Neural cell (in vitro differentiated cells): ENCODE data around the gene FCMR. TPM values are rescaled to one million over a fixed set of nuclear protein-coding genes. Genes with fewer than 3 reads are reported as not detected.

Experiments
- H2AFZ ChIP-seq: fragments of 200-600, 300-800 bp; sonication (generic), shearing (Covaris generic); 2 replicates; pipeline ENCODE4 v1.6.0; 2014; ENCODE audit warnings: low read depth, mild to moderate bottlenecking, antibody characterized with exemption, low read length, moderate library complexity
- H3F3A ChIP-seq: fragments of 200-600 bp; shearing (Covaris generic); 2 replicates; pipeline ENCODE4 v1.6.1; 2016; ENCODE audit warnings: mild to moderate bottlenecking, moderate library complexity, mixed read lengths, antibody characterized with exemption, low read length; ENCODE audit not compliant: insufficient read depth, poor library complexity, severe bottlenecking
- H3K27ac ChIP-seq: fragments of 200-600, 300-800 bp; sonication (generic), shearing (Covaris generic); 2 replicates; pipeline ENCODE4 v1.5.1; 2014; ENCODE audit warnings: mild to moderate bottlenecking, low read length, moderate library complexity
- H3K27me3 ChIP-seq: fragments of 300-800, 200-600 bp; sonication (generic), shearing (Covaris generic); 2 replicates; pipeline ENCODE4 v1.6.0; 2014; ENCODE audit warnings: mild to moderate bottlenecking, low read depth, low read length, moderate library complexity; ENCODE audit not compliant: insufficient read depth
- H3K36me3 ChIP-seq: fragments of 300-800, 200-600 bp; sonication (generic), shearing (Covaris generic); 2 replicates; pipeline ENCODE4 v1.5.1; 2014; ENCODE audit warnings: mild to moderate bottlenecking, antibody characterized with exemption, low read length, moderate library complexity; ENCODE audit not compliant: insufficient read depth
- H3K4me2 ChIP-seq: fragments of 300-800, 200-600 bp; sonication (generic), shearing (Covaris generic); 2 replicates; pipeline ENCODE4 v1.6.0; 2014; ENCODE audit warnings: mild to moderate bottlenecking, low read length
- H3K4me3 ChIP-seq: fragments of 300-800, 200-600 bp; sonication (generic), shearing (Covaris generic); 2 replicates; pipeline ENCODE4 v1.5.1; 2014; ENCODE audit warnings: mild to moderate bottlenecking, low read length, moderate library complexity
- H3K79me2 ChIP-seq: fragments of 200-600 bp; shearing (Covaris generic); replicated peaks from 2 replicates; pipeline ENCODE4 v1.6.0; 2014; ENCODE audit warnings: mild to moderate bottlenecking, low read length, moderate library complexity; ENCODE audit not compliant: insufficient read depth
- H3K9ac ChIP-seq: fragments of 300-800, 200-600 bp; sonication (generic), shearing (Covaris generic); 2 replicates; pipeline ENCODE4 v1.6.1; 2016; ENCODE audit warnings: mild to moderate bottlenecking, low read length, mixed read lengths
- H3K9me2 ChIP-seq: fragments of 200-600 bp; shearing (Covaris generic); 2 replicates; pipeline ENCODE4 v1.6.1; 2016; ENCODE audit warnings: mild to moderate bottlenecking, low read length, mixed read lengths; ENCODE audit not compliant: insufficient read depth
- H3K9me3 ChIP-seq: fragments of 200-600, 300-800 bp; sonication (generic), shearing (Covaris generic); 2 replicates; pipeline ENCODE4 v1.6.1; 2016; ENCODE audit warnings: mild to moderate bottlenecking, mixed run types, low read length, moderate library complexity, mixed read lengths
- H4K20me1 ChIP-seq: fragments of 200-600 bp; shearing (Covaris generic); 2 replicates; pipeline ENCODE4 v1.6.1; 2016; ENCODE audit warnings: mild to moderate bottlenecking, mixed run types; ENCODE audit not compliant: insufficient read depth
- CTCF ChIP-seq: fragments of 450-650 bp; IDR thresholded peaks from 2 replicates; pipeline ENCODE4 v1.5.1; 2014; ENCODE audit warnings: antibody characterized with exemption, mild to moderate bottlenecking, moderate library complexity; ENCODE audit not compliant: poor library complexity, severe bottlenecking
- EP300 ChIP-seq: fragments of 450-650 bp; conservative IDR thresholded peaks from 2 replicates; pipeline ENCODE4 v1.6.1; 2014; ENCODE audit warnings: antibody characterized with exemption, mild to moderate bottlenecking, moderate library complexity; ENCODE audit not compliant: poor library complexity, severe bottlenecking
- EZH2 ChIP-seq: fragments of 200-600, 300-800 bp; shearing (Covaris generic), sonication (generic); IDR thresholded peaks from 2 replicates; pipeline ENCODE4 v1.6.1; 2014; ENCODE audit warnings: antibody characterized with exemption, low read length, borderline replicate concordance, mild to moderate bottlenecking; ENCODE audit not compliant: insufficient read depth, poor library complexity, severe bottlenecking
- MXI1 ChIP-seq: fragments of 450-650 bp; conservative IDR thresholded peaks from 2 replicates; pipeline ENCODE4 v1.6.1; 2014; ENCODE audit warnings: antibody characterized with exemption, mild to moderate bottlenecking; ENCODE audit not compliant: poor library complexity, severe bottlenecking
- POLR2AphosphoS5 ChIP-seq: IDR thresholded peaks from 2 replicates; pipeline ENCODE4 v1.6.1; 2012
- RAD21 ChIP-seq: fragments of 450-650 bp; conservative IDR thresholded peaks from 2 replicates; pipeline ENCODE4 v1.6.1; 2014; ENCODE audit warnings: antibody characterized with exemption, mild to moderate bottlenecking, moderate library complexity
- REST ChIP-seq: IDR thresholded peaks from 2 replicates; pipeline ENCODE4 v1.6.1; 2012; ENCODE audit warnings: borderline replicate concordance
- SMC3 ChIP-seq: fragments of 450-650 bp; conservative IDR thresholded peaks from 2 replicates; pipeline ENCODE4 v1.6.1; 2014; ENCODE audit warnings: antibody characterized with exemption, mild to moderate bottlenecking, moderate library complexity; ENCODE audit not compliant: poor library complexity
- TAF1 ChIP-seq: IDR thresholded peaks from 2 replicates; pipeline ENCODE4 v1.6.1; 2012; ENCODE audit warnings: low read depth
- polyA plus RNA-seq: library from polyadenylated mRNA; depleted of rRNA; stranded (reverse); fragments of >200 nt; gene quantifications from 2 replicates; pipeline ENCODE4 v1.2.3, GENCODE V29; 2014

The FCMR gene
- polyA plus RNA-seq, 1 donor from 2014 or later: not detected

- Histone ChIP-seq H3K79me2 (no peaks in the 10 kb centered on the region), H3K4me3 (no peak overlapping the region), H2AFZ (no peak overlapping the region), H3K4me2 (no peak overlapping the region), H3F3A (no peaks in the 10 kb centered on the region), H3K9me3 (no peaks in the 10 kb centered on the region), H3K36me3 (no peaks in the 10 kb centered on the region), H3K9ac (no peak overlapping the region), H3K27ac (no peak overlapping the region), H3K9me2 (no peaks in the 10 kb centered on the region), H3K27me3 (no peaks in the 10 kb centered on the region), H4K20me1 (no peaks in the 10 kb centered on the region)
- TF ChIP-seq RAD21 (no peak), MXI1 (no peak), EZH2 (no peak), EP300 (no peak), TAF1 (no peak), CTCF (no peak), SMC3 (no peak)
Measured at GRCh38 chr1:206957639-206958038, 35.9 kb upstream of the FCMR start.

GRCh38 chr1:206955476-206956451, 34.0 kb upstream of the FCMR start:
- Histone ChIP-seq H4K20me1 (no peaks in the 10 kb centered on the region), H3K36me3 (no peaks in the 10 kb centered on the region), H3K9me3 (no peaks in the 10 kb centered on the region), H3F3A (no peaks in the 10 kb centered on the region), H3K9me2 (no peaks in the 10 kb centered on the region), H3K79me2 (no peaks in the 10 kb centered on the region), H3K27ac (no peak overlapping the region), H3K4me3 (no peak overlapping the region), H2AFZ (no peak overlapping the region), H3K9ac (no peak overlapping the region), H3K4me2 (no peak overlapping the region), H3K27me3 (no peaks in the 10 kb centered on the region)
- TF ChIP-seq TAF1 (no peak), REST (no peak), EP300 (no peak), CTCF (no peak), EZH2 (no peak), MXI1 (no peak), POLR2AphosphoS5 (no peak)
